ENCODE data around the gene NT5DC1. TPM values are rescaled to one million over a fixed set of nuclear protein-coding genes. Genes with fewer than 3 reads are reported as not detected.
A peak's percentile ranks its signal among the peaks of the same experiment; 100 is the strongest.

NT5DC1 gene
- polyA plus RNA-seq, 1 donor from 2014 or later = 1.3 TPM

- Histone ChIP-seq H3K4me2 (ENCODE audit: low read length) (peak overlapping the region; percentile 99), H4K20me1 (ENCODE audit: insufficient read depth) (peaks cover 13% of the 10 kb centered on the region), H3K9me3 (ENCODE audit: low read length) (no peaks in the 10 kb centered on the region)
Observed at GRCh38 chr6:116248577-116248976, 147.9 kb downstream of the NT5DC1 start.

More at GRCh38 chr6:116248577-116248976, 147.9 kb downstream of the NT5DC1 start:
- no peaks in the 10 kb centered on the region for H3K9me2 ChIP-seq (ENCODE audit: insufficient read depth, low read length)
- peaks cover 8% of the 10 kb centered on the region for H3K36me3 ChIP-seq (ENCODE audit: insufficient read depth, low read length)
- H3K4me3 ChIP-seq (ENCODE audit: low read length) = peak overlapping the region; percentile 89
- no peaks in the 10 kb centered on the region for H3K27me3 ChIP-seq (ENCODE audit: insufficient read depth, low read depth, low read length)
- H3K79me2 ChIP-seq (replicated peaks; ENCODE audit: insufficient read depth, low read length) = peaks cover 50% of the 10 kb centered on the region
- H3K27ac ChIP-seq (ENCODE audit: low read length) = no peak overlapping the region
- no peak for TF ChIP-seq RAD21 (conservative IDR thresholded peaks at IDR 0.05)
- no peak for TF ChIP-seq CTCF (IDR thresholded peaks at IDR 0.05; ENCODE audit: poor library complexity, severe bottlenecking)
- TF ChIP-seq SMC3 (conservative IDR thresholded peaks at IDR 0.05; ENCODE audit: poor library complexity) = no peak
- TF ChIP-seq EP300 (conservative IDR thresholded peaks at IDR 0.05; ENCODE audit: poor library complexity, severe bottlenecking) = no peak
- no peak for TF ChIP-seq TAF1 (IDR thresholded peaks at IDR 0.05; ENCODE audit: low read depth)
- no peak for TF ChIP-seq REST (IDR thresholded peaks at IDR 0.05; ENCODE audit: borderline replicate concordance)
- no peak for TF ChIP-seq MXI1 (conservative IDR thresholded peaks at IDR 0.05; ENCODE audit: poor library complexity, severe bottlenecking)
- no peak for TF ChIP-seq EZH2 (IDR thresholded peaks at IDR 0.05; ENCODE audit: borderline replicate concordance, insufficient read depth, low read length, poor library complexity, severe bottlenecking)
- no peak for TF ChIP-seq POLR2AphosphoS5 (IDR thresholded peaks at IDR 0.05)
- peaks cover under 1% of the 10 kb centered on the region for H3F3A ChIP-seq (ENCODE audit: insufficient read depth, low read length, poor library complexity, severe bottlenecking)
- no peak overlapping the region for H2AFZ ChIP-seq (ENCODE audit: low read depth, low read length)
- no peak overlapping the region for H3K9ac ChIP-seq (ENCODE audit: low read length)
